GM19035 (cell line): ENCODE data around the gene HIPK3.

Experiments
- ATAC-seq: cut with Tn5 transposase; IDR thresholded peaks from one replicate; pipeline ENCODE4 v1.9.1; 2021; ENCODE audit not compliant: unreplicated experiment

Gene HIPK3

DNA sequence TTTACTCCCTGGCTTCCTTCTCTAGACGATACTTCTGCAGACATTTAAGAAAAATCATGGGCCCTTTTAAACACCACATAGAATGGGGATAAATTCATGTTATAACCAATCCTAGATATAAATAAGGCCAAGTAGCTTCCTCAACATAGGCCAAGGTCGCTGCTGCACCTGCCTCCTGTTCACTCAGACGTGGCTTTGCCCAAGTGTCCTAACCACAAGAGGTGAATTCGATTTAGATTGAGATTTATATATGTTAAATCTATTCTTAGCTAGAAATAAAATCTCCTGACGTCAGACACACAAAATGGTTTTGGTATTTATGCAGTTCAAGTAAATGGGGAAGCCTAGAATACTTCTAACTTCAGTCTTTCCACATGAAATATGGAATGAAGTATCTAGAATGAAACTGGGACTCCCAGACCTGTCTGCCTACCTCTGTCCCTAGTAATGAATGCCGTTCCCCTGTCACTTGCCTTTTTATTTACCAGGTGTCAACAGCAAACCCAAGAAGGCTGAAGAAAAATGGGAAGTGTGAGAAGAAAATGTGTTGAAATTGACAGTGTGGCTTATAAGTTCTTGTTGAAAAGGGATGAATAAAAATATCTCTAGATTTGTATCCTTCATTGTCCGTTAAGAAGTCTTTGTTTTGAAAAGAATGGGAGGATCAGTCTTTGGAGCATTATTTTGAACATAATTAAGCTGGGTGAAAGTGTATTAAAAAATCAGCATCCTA, 131.8 kb downstream of the HIPK3 start:
- no peak for ATAC-seq

GRCh38 chr11:33389635-33390034, 132.5 kb downstream of the HIPK3 start:
- ATAC-seq, result peak; percentile 61

DNA sequence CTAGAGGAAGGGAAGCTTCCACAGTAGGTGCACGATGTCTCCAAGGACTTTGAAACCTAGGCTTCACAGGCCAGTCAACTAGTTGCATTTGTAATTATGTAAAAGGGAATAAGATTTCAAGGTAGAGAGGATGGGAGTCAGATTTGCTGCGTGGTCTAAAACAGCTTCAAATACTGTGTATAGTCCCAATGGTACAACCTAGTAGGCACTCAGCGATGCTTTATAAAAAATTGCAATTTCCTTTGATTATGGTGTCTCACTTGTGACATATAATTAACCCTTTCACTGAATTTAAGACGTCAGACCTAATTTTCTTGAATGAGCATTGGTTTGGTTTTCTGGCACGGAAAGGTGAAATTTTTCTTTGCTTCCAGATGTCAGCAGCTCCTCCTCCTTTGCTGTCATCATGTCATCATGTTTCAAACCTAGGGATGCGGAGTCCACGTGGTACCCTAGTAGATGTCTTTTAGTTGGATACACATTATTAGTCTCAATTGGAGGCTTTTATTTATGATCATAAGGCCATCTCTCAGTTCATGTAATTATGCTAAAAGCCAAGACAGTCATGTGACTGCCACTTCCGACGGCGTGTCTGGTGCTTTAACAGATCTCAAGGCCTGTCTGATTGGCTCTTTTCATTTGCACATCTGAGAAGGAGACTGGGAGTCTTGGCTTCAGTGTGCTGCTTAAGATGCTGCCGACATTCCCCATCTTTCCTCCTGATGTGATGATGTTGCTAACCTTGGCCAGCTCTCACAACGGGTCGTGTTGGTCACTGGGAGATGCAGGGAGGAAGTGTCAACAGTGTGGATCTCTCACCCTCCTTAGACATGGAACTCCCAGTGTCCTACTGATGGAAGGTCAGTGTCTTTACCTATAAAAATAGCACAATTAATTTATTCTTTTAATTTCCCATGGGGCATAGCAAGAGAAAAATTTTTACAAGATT, 134.0 kb downstream of the HIPK3 start:
- no peak for ATAC-seq

DNA sequence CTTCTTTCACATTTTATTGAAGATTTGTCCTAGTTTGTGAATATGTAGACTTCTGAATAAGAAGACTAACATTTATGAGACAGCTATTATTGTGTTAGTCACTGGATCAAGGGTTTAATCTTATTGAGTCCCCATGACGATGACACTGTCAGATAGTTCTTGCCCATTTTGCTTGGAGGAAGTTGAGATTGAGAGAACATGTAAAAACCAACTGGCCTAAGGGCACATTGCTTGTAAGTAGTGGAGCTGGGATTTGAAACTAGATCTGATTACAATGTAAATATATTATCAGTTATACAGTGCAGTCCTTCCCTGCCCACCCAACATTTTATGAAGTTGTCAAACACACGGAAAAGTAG, 134.7 kb downstream of the HIPK3 start:
- ATAC-seq, result no peak

DNA sequence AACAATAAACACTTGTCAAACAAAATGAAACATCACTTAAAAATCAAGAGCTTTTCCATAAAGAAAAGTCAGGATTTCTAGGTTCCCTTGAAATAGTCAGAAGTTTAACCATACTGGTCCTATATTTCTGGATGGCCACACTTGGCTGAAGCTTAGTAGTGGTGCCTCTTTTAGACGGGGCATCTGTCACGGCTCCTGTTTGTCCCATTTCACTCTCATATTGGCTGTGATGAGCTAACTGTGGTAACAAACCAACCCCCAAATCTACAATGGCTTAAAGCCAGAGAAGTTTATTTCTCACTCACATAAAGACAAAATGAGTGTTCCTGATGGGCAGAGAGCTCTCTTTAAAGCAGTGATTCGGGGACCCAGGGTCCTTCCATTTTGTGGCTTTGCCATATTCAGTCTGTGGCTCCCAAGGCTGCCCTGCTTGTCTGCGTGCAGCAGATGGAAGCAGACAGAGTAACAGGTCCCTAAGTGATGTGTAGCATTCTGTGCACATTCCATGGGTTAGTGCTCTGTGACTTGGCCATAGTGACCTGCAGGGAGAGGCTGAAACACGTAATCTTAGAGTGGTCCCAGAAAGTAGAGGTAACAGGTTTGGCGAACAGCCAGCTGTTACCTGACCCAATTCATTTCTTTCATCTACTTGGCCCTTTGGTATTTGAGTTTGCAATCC, 137.4 kb downstream of the HIPK3 start:
- no peak for ATAC-seq

DNA sequence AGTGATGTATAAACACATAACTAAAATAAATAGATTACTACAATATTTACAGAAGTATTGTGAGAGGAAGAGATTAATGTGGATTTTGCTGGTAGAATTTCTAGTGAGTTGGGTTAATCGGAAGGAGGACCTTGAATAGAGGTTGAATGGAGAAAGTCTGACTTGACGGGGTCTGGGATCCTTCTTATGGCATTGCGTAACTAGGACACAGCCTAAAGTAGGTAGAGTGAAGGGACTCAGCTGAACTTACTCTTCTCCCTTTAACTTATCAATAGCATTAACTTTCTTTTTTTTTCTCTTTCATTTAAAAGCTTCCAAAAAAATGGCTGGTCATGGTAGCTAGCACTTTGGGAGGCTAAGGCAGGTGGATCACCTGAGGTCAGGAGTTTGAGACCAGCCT, 139.2 kb downstream of the HIPK3 start:
- no peak for ATAC-seq

- ATAC-seq, result no peak
Observed at GRCh38 chr11:33399421-33399820, 142.2 kb downstream of the HIPK3 start.

- ATAC-seq, result no peak
Observed at GRCh38 chr11:33402066-33402465, 144.9 kb downstream of the HIPK3 start.

DNA sequence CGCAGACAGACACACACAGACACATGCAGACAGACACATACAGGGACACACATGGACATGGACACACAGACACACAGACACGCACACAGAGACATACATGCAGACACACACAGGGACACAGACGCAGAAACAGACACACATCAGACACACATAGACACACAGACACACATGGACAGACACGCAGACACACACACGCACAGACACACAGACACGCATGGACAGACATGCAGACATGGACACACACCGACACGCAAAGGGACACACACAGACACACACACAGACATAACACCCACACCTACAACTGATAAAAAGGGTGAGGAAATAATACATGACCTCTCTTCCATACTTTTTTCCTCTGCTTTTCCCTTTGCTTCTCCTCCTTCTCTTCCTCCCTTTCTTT, 146.2 kb downstream of the HIPK3 start:
- no peak for ATAC-seq

GRCh38 chr11:33405834-33406602, 148.8 kb downstream of the HIPK3 start:
- no peak for ATAC-seq
